ENCODE data around the gene CLK4.
A peak's percentile ranks its signal among the peaks of the same experiment; 100 is the strongest.

The CLK4 gene

DNA sequence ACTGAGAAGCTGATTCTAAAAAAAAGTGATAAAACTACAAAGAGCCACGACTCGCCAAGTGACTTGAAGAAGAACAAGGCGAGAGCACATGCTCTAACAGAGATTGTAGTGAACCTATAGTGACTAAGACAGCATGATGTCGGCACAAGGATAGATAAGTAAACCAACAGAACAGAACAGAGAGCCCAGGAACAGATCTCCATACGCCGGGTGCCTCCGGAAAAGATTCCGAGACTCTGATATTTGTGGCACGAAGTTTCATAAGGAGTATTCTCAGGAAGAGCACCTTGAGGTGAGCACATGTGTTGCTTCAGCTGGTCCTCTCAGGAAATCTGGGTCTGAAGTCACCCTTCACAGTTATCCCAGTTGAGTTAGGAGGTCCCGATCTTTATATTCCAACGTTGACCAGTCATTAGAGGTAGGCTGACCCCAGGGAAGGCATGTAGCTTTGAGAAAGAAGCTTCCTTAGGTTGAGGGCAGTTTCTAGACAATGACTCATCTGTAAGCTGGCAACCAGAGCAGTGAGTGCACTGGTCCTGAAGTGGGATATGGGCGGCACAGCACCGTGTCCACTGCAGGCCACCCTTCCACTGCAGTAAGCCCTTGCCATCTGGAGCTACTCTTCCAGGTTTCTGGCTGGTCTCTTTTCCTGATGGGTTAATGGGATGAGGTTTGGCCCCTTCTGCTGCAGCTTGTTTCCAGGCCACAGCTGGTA is 13.6 kb upstream of the CLK4 start:
- TF ChIP-seq, protein P1, sequence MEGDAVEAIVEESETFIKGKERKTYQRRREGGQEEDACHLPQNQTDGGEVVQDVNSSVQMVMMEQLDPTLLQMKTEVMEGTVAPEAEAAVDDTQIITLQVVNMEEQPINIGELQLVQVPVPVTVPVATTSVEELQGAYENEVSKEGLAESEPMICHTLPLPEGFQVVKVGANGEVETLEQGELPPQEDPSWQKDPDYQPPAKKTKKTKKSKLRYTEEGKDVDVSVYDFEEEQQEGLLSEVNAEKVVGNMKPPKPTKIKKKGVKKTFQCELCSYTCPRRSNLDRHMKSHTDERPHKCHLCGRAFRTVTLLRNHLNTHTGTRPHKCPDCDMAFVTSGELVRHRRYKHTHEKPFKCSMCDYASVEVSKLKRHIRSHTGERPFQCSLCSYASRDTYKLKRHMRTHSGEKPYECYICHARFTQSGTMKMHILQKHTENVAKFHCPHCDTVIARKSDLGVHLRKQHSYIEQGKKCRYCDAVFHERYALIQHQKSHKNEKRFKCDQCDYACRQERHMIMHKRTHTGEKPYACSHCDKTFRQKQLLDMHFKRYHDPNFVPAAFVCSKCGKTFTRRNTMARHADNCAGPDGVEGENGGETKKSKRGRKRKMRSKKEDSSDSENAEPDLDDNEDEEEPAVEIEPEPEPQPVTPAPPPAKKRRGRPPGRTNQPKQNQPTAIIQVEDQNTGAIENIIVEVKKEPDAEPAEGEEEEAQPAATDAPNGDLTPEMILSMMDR (IDR thresholded peaks at IDR 0.05) = no peak
- no peak for DNase-seq (ENCODE audit: low spot score)
- Histone ChIP-seq H3K4me3 (no peak overlapping the region), H3K27ac (no peak overlapping the region)

DNA sequence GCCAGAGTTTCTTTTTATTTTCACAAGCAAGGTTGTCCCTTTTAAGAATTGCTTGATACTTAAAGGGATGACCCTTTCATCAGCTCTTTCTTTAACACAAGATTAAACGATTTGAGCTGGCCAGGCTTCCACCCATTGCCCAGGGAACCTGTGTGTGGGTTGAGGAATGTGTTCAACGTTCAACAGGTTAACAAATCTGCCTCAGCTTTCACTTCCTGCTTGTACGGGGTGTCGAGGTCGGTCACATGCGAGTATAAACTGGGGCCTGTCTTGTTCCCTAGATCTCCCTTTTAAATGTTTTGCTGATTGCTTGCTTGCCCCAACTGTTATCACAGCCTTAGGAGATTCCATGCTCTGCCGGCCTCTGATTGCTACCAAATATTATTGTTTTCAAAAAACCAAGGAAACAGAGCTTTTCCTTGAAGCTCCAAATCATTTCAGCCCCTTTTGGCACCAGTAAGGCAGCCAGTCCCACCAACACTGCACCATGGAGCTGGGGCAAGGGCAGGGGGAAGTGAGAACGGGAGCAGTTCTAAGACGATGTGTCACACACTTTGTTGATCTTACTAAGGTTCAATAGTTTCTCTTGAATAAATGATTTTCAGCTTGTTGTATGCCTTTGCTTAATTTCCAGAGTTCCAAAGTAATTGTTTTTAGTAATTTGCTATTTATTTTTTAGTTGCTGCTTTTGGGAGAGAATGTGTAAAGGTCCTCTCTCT is 10.7 kb upstream of the CLK4 start:
- TF ChIP-seq, protein P1 (IDR thresholded peaks at IDR 0.05) = no peak
- Histone ChIP-seq H3K4me3 (no peak overlapping the region), H3K27ac (no peak overlapping the region)
- DNase-seq (ENCODE audit: low spot score) = no peak

DNA sequence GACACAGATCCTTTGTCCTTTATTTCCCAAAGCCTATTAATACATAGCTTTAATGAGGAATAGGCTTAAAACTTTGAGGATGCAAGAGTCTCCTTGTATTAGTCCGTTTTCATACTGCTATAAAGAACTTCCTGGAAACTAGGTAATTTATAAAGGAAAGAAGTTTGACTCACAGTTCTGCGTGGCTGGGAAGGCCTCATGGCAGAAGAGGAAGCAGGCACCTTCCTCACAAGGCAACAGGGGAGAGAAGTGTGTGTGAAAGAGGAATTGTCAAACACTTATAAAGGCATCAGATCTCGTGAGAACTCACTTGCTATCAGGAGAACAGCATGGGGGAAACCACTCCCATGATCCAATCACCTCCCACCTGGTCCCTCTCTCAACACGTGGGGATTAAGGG is 5.4 kb upstream of the CLK4 start:
- Histone ChIP-seq H3K27ac (no peak overlapping the region), H3K4me3 (no peak overlapping the region)
- TF ChIP-seq, protein P1 (IDR thresholded peaks at IDR 0.05) = no peak
- DNase-seq (ENCODE audit: low spot score) = no peak

DNA sequence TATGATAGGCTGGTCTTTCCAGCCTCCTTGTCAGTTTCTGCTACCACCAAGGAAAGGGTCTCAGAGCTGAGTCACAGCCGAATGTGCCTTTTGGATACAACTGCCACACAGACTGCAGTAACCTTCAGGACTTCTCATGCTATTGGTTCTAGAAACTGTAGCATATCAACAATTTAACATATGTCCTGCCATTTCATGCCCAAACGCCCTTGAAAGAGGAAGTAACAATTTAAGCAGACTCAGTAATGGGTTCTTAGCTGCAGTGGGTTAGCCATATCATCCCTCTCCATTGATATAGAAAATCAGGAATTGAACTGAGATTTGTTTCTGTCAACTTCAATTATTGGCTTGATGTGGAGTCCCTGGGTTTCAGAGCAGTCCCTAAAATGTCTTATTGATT is 4.1 kb upstream of the CLK4 start:
- TF ChIP-seq, protein P1 (IDR thresholded peaks at IDR 0.05) = no peak
- Histone ChIP-seq H3K4me3 (no peak overlapping the region), H3K27ac (no peak overlapping the region)
- no peak for DNase-seq (ENCODE audit: low spot score)

DNA sequence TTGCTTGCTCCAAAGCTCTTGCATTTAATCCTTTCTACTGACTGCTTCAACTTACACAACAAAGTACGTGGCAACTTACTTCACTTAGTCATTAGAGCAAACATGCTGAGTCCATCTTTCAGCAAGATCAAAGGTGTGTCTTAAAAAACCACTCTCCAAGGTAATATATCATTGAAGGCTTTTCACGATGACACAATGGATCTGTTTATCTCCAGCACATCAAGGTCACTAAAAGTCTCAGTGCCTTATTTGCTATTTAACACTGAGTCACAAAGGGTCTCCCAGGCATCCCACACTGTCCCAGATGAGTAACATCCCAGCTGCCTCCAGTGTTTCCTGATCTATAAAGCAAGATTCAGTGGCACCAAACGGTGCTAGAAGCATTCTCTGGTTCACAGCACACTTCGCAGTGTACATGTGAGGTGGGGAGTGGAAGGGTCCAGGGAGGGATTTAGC is 3.7 kb upstream of the CLK4 start:
- TF ChIP-seq, protein P1 (IDR thresholded peaks at IDR 0.05) = no peak
- H3K27ac ChIP-seq = no peak overlapping the region
- no peak for DNase-seq (ENCODE audit: low spot score)
- H3K4me3 ChIP-seq = no peak overlapping the region

DNA sequence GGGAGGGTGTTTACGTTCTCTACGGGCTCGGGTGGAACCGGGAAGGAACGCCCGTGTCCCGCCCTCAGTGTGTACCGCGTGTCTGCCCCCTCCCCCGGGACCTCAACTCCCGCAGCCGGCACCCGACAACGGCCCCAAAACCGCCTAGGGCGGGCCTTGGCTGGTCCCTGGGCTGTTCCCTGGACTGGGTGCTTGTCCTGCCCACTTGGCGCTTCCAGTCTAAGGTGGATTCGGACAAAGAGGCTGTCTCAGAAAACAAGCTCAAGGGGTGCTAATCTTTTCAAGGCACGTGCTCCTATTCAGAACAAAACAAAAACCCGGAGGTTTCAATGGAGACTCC is 379 bp upstream of the CLK4 start:
- TF ChIP-seq, protein P1 (IDR thresholded peaks at IDR 0.05) = no peak
- Histone ChIP-seq H3K4me3 (peak overlapping the region; percentile 90), H3K27ac (peak overlapping the region; percentile 88 to 97)
- no peak for DNase-seq (ENCODE audit: low spot score)

All from coronary artery (tissue), 2 donors.